Measurements from ENCODE around the gene ATP6V1C2.

- TF ChIP-seq YY1 (IDR thresholded peaks at IDR 0.05; ENCODE audit: insufficient read depth, insufficient read length) (no peak), SUZ12 (IDR thresholded peaks at IDR 0.05; ENCODE audit: extremely low read depth, insufficient read depth, insufficient read length) (no peak), ZNF274 (IDR thresholded peaks at IDR 0.05; ENCODE audit: low read depth, low read length) (no peak)
These were observed 111.6 kb downstream of the ATP6V1C2 start for GRCh38 chr2:10833021-10833420.

All from NT2/D1 (cell line).